Right lung (tissue), 5 donors: Measurements from ENCODE around the gene DDX43. TPM values are rescaled to one million over a fixed set of nuclear protein-coding genes. Genes with fewer than 3 reads are reported as not detected.

Experiments
- polyA plus RNA-seq, 5 donors: library from polyadenylated mRNA; unstranded; fragments of 120-200 nt; gene quantifications; one replicate each; pipeline versions ENCODE4 v1.2.1 to v1.2.3, GENCODE V29; 2013; ENCODE audit warnings: inconsistent platforms in 1 of 5, low replicate concordance in 1 of 5; ENCODE audit not compliant: insufficient read length in 5 of 5, insufficient read depth in 1 of 5

Gene DDX43
- polyA plus RNA-seq, 5 donors: 0.26 to 1.8 (median 1.00) TPM

Other genes with a start within 250 kb of the DDX43 start
- gene KHDC1L, start 169.3 kb upstream of the DDX43 start, polyA plus RNA-seq: 1 to 10 TPM in 1 of 5 donors, under 1 TPM in 3, not detected in 1; 0.23 to 1.1 (median 0.55) TPM
- gene KHDC1, start 131.6 kb upstream of the DDX43 start, polyA plus RNA-seq: 10 to 100 TPM; 10.2 to 12.9 (median 10.8) TPM
- not detected for gene DPPA5, start 40.6 kb upstream of the DDX43 start, polyA plus RNA-seq
- under 1 TPM in 1 of 5 donors, not detected in 4; 0.14 TPM for gene KHDC3L, start 32.2 kb upstream of the DDX43 start, polyA plus RNA-seq
- gene OOEP, start 24.9 kb upstream of the DDX43 start, polyA plus RNA-seq: under 1 TPM in 3 of 5 donors, not detected in 2; 0.26 to 0.66 (median 0.37) TPM
- 1 to 10 TPM; 5.4 to 7.8 (median 7.4) TPM for gene CGAS, start 57.5 kb downstream of the DDX43 start, polyA plus RNA-seq
- gene MTO1, start 66.9 kb downstream of the DDX43 start, polyA plus RNA-seq: 10 to 100 TPM; 26.2 to 37.7 (median 30.8) TPM
- gene EEF1A1, start 126.2 kb downstream of the DDX43 start, polyA plus RNA-seq: over 10,000 TPM; 22,333 to 30,001 (median 25,548) TPM